Ishikawa (cell line): ENCODE measurements around the gene DNAJC24.

Experiments used
- CEBPB ChIP-seq: IDR thresholded peaks from 2 replicates; pipeline ENCODE4 v1.6.1; 2012
- CREB1 ChIP-seq: IDR thresholded peaks from 2 replicates; pipeline ENCODE4 v1.6.1; 2012; ENCODE audit warnings: low read depth
- EP300 ChIP-seq: IDR thresholded peaks from 2 replicates; pipeline ENCODE4 v1.6.1; 2012; ENCODE audit warnings: borderline replicate concordance
- FOXM1 ChIP-seq: IDR thresholded peaks from 2 replicates; pipeline ENCODE4 v1.6.1; 2012; ENCODE audit warnings: low read depth, borderline replicate concordance
- NFIC ChIP-seq: IDR thresholded peaks from 2 replicates; pipeline ENCODE4 v1.6.1; 2012
- RAD21 ChIP-seq: IDR thresholded peaks from 2 replicates; pipeline ENCODE4 v1.6.1; 2012; ENCODE audit warnings: low read depth
- TAF1 ChIP-seq: IDR thresholded peaks from 2 replicates; pipeline ENCODE4 v1.6.1; 2012; ENCODE audit warnings: low read depth, mild to moderate bottlenecking
- ZBTB7A ChIP-seq: IDR thresholded peaks from 2 replicates; pipeline ENCODE4 v1.6.1; 2012; ENCODE audit warnings: low read depth
- TF ChIP-seq, protein P1 (sequence below): IDR thresholded peaks from 2 replicates; pipeline ENCODE4 v1.6.1; 2012; ENCODE audit warnings: low read depth, mild to moderate bottlenecking
- TF ChIP-seq, protein P2 (sequence below): IDR thresholded peaks from 2 replicates; pipeline ENCODE4 v1.6.1; 2012

DNA sequence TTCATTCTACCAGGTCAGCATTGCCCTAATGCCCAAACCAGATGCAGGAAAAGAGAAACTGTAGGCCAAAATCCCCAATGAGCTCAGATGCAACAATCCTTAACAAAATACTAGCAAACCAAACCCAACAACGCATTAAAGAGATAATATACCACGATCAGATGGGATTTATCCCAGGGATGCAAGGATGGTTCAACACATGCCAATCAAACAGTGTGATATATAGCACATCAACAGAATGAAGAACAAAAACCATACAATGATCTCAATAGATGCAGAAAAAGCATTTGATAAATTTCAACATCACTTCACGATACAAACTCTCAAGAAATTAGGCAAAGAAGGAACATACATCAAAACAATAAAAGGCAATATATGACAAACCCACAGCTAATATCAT is 94.8 kb downstream of the DNAJC24 start:
- TF ChIP-seq RAD21 (no peak), EP300 (no peak), FOXM1 (no peak), TAF1 (no peak), ZBTB7A (no peak), NFIC (no peak), CEBPB (no peak), CREB1 (no peak)
- TF ChIP-seq, protein P1, sequence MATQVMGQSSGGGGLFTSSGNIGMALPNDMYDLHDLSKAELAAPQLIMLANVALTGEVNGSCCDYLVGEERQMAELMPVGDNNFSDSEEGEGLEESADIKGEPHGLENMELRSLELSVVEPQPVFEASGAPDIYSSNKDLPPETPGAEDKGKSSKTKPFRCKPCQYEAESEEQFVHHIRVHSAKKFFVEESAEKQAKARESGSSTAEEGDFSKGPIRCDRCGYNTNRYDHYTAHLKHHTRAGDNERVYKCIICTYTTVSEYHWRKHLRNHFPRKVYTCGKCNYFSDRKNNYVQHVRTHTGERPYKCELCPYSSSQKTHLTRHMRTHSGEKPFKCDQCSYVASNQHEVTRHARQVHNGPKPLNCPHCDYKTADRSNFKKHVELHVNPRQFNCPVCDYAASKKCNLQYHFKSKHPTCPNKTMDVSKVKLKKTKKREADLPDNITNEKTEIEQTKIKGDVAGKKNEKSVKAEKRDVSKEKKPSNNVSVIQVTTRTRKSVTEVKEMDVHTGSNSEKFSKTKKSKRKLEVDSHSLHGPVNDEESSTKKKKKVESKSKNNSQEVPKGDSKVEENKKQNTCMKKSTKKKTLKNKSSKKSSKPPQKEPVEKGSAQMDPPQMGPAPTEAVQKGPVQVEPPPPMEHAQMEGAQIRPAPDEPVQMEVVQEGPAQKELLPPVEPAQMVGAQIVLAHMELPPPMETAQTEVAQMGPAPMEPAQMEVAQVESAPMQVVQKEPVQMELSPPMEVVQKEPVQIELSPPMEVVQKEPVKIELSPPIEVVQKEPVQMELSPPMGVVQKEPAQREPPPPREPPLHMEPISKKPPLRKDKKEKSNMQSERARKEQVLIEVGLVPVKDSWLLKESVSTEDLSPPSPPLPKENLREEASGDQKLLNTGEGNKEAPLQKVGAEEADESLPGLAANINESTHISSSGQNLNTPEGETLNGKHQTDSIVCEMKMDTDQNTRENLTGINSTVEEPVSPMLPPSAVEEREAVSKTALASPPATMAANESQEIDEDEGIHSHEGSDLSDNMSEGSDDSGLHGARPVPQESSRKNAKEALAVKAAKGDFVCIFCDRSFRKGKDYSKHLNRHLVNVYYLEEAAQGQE: no peak
- TF ChIP-seq, protein P2, sequence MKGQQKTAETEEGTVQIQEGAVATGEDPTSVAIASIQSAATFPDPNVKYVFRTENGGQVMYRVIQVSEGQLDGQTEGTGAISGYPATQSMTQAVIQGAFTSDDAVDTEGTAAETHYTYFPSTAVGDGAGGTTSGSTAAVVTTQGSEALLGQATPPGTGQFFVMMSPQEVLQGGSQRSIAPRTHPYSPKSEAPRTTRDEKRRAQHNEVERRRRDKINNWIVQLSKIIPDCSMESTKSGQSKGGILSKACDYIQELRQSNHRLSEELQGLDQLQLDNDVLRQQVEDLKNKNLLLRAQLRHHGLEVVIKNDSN: no peak
